Endothelial cell of umbilical vein (primary cell): ENCODE results near the gene EPB41L2.

Experiments
- CTCF ChIP-seq, 2 donors: IDR thresholded peaks; 1 replicate in 1 of 2; 2 replicates in 1 of 2; pipeline ENCODE4 v1.5.1; 2011; ENCODE audit warnings: low read length in 2 of 2, mild to moderate bottlenecking in 2 of 2, moderate library complexity in 2 of 2, control low read depth in 1 of 2, inconsistent platforms in 1 of 2, low read depth in 1 of 2; ENCODE audit not compliant: insufficient read depth in 1 of 2; ENCODE audit errors: extremely low read depth in 1 of 2
- FOS ChIP-seq: IDR thresholded peaks from 2 replicates; pipeline ENCODE4 v1.6.1; 2011; ENCODE audit warnings: mild to moderate bottlenecking, low read length, moderate library complexity, borderline replicate concordance; ENCODE audit not compliant: insufficient read depth
- MAX ChIP-seq: IDR thresholded peaks from 2 replicates; pipeline ENCODE4 v1.6.1; 2011; ENCODE audit not compliant: insufficient read depth, insufficient read length
- POLR2A ChIP-seq: IDR thresholded peaks from 2 replicates; pipeline ENCODE4 v1.6.1; 2012; ENCODE audit warnings: low read depth, mild to moderate bottlenecking, control low read depth, low read length
- POLR2AphosphoS5 ChIP-seq: IDR thresholded peaks from 2 replicates; pipeline ENCODE4 v1.6.1; 2012; ENCODE audit warnings: low read depth, mild to moderate bottlenecking, control low read depth, low read length, moderate library complexity; ENCODE audit not compliant: insufficient read depth

- TF ChIP-seq CTCF (IDR thresholded peaks at IDR 0.05; ENCODE audit: extremely low read depth in 1 of 2, insufficient read depth in 1 of 2, low read depth in 1 of 2, low read length in 2 of 2) = no peak
- no peak for TF ChIP-seq POLR2AphosphoS5
- no peak for TF ChIP-seq POLR2A
- no peak for TF ChIP-seq MAX
- no peak for TF ChIP-seq FOS
These were observed 3.6 kb downstream of the EPB41L2 start for GRCh38 chr6:131059486-131059885.
